Activated naive CD8-positive, alpha-beta T cell treated with anti-CD3 and anti-CD28 coated beads, Interleukin-2, amount 10 ng/mL, durations not matched to agents 7 days and 5 days (primary cell): Measurements from ENCODE around the gene PDX1. TPM values are rescaled to one million over a fixed set of nuclear protein-coding genes. Genes with fewer than 3 reads are reported as not detected.
A peak's percentile ranks its signal among the peaks of the same experiment; 100 is the strongest.

Source experiments
- ATAC-seq: fragments of 150-1000 bp; cut with Tn5 transposase; one replicate; pipeline ENCODE4 v1.10.0; 2021; ENCODE audit warnings: low read depth, moderate library complexity
- POLR2A ChIA-PET: fragments of 350-600 bp; sonication (Branson Sonifier 250); formaldehyde crosslinking; loops from one replicate; lab custom pipeline; 2021; ENCODE audit warnings: antibody characterized with exemption; lab: Charles Lee
- DNase-seq: peaks from one replicate; pipeline ENCODE4 v3.0.0; 2021
- H3K27ac Mint-ChIP-seq: one replicate; pipeline ENCODE4 v1.8.0; 2022; ENCODE audit warnings: mild to moderate bottlenecking, mixed read lengths
- H3K27me3 Mint-ChIP-seq: one replicate; pipeline ENCODE4 v1.8.0; 2022; ENCODE audit warnings: mild to moderate bottlenecking, moderate library complexity, mixed read lengths
- H3K36me3 Mint-ChIP-seq: one replicate; pipeline ENCODE4 v1.8.0; 2021; ENCODE audit warnings: mild to moderate bottlenecking, mixed read lengths
- H3K4me1 Mint-ChIP-seq: one replicate; pipeline ENCODE4 v1.8.0; 2021; ENCODE audit warnings: mixed read lengths
- H3K4me3 Mint-ChIP-seq: one replicate; pipeline ENCODE4 v1.8.0; 2022; ENCODE audit warnings: mild to moderate bottlenecking, moderate library complexity, mixed read lengths
- H3K9me3 Mint-ChIP-seq: one replicate; pipeline ENCODE4 v1.8.0; 2021; ENCODE audit warnings: mixed read lengths
- total RNA-seq, 2 experiments: library from RNA; stranded (reverse); gene quantifications; one replicate each; pipeline ENCODE4 v1.2.3, GENCODE V29; 2021

Gene PDX1
- total RNA-seq, 2 experiments from 2014 or later, result not detected

DNA sequence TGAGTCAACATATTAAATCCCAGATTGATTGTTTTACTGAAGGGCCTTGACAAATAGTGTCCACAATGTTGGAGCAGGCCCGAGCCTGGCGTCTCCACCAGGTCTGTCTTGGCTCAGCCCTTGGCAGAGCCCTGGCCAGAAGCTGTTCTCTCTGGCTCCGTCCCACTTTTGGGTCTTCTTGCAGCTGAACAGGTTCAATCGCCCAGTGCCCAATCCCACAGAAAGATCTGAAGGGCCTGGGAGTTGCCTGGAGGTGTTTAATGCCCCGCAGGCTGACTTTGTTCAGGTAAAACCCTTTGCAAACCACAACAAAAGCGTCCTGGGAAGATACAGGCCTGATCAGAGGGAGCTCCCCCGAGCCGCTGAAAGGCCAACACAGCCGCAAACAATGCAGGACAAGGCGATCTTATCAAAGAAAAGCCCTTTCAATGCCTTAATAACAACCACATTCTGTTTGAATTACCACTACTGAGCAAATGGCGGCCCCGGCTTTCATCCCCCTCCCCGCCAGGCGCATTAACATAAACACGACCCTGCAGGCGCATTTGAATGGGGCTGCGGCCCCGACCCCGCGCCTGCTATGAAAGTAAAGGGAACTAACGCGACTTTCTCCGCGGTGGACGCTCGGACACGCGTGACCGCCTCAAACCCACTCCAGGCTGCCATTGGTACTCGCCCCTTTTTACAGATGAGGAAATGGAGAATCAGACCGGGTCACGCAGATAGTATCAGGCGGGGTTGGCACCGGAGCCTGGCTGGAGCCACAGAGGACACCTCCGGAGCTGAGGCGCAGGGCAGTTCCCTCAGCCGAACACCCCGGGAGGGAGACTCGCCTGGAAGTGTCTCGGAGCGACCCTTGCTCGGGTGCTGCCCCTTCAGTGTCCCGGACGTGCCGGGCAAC, 46.2 kb downstream of the PDX1 start:
- ATAC-seq (no peak), DNase-seq (no peak)
- no peak overlapping the region for H3K4me3 Mint-ChIP-seq
- H3K36me3 Mint-ChIP-seq, result no peaks in the 10 kb centered on the region
- no peak overlapping the region for H3K27ac Mint-ChIP-seq
- H3K27me3 Mint-ChIP-seq, result peaks cover 90% of the 10 kb centered on the region
- H3K4me1 Mint-ChIP-seq, result peaks cover 6% of the 10 kb centered on the region
- no peaks in the 10 kb centered on the region for H3K9me3 Mint-ChIP-seq
- POLR2A ChIA-PET, result no interaction called here

- Mint-ChIP-seq H3K4me3 (no peak overlapping the region), H3K27ac (no peak overlapping the region), H3K4me1 (peaks cover 6% of the 10 kb centered on the region), H3K27me3 (peaks cover 90% of the 10 kb centered on the region), H3K36me3 (no peaks in the 10 kb centered on the region), H3K9me3 (no peaks in the 10 kb centered on the region)
- DNase-seq (no peak), ATAC-seq (no peak)
- POLR2A ChIA-PET, result no interaction called here
Observed at GRCh38 chr13:27966641-27967202, 46.9 kb downstream of the PDX1 start.

GRCh38 chr13:27967203-27967735, 47.5 kb downstream of the PDX1 start:
- Mint-ChIP-seq H3K27ac (peak overlapping the region; percentile 9), H3K4me1 (peaks cover 6% of the 10 kb centered on the region), H3K27me3 (peaks cover 89% of the 10 kb centered on the region), H3K4me3 (no peak overlapping the region), H3K36me3 (no peaks in the 10 kb centered on the region), H3K9me3 (no peaks in the 10 kb centered on the region)
- no peak for DNase-seq
- ATAC-seq, result no peak
- POLR2A ChIA-PET, result no interaction called here

GRCh38 chr13:27967736-27968315, 48.0 kb downstream of the PDX1 start:
- Mint-ChIP-seq H3K4me3 (no peak overlapping the region), H3K9me3 (no peaks in the 10 kb centered on the region), H3K27ac (peak overlapping the region; percentile 9), H3K4me1 (peaks cover 6% of the 10 kb centered on the region), H3K27me3 (peaks cover 90% of the 10 kb centered on the region), H3K36me3 (no peaks in the 10 kb centered on the region)
- no peak for ATAC-seq
- POLR2A ChIA-PET, result no interaction called here
- no peak for DNase-seq

DNA sequence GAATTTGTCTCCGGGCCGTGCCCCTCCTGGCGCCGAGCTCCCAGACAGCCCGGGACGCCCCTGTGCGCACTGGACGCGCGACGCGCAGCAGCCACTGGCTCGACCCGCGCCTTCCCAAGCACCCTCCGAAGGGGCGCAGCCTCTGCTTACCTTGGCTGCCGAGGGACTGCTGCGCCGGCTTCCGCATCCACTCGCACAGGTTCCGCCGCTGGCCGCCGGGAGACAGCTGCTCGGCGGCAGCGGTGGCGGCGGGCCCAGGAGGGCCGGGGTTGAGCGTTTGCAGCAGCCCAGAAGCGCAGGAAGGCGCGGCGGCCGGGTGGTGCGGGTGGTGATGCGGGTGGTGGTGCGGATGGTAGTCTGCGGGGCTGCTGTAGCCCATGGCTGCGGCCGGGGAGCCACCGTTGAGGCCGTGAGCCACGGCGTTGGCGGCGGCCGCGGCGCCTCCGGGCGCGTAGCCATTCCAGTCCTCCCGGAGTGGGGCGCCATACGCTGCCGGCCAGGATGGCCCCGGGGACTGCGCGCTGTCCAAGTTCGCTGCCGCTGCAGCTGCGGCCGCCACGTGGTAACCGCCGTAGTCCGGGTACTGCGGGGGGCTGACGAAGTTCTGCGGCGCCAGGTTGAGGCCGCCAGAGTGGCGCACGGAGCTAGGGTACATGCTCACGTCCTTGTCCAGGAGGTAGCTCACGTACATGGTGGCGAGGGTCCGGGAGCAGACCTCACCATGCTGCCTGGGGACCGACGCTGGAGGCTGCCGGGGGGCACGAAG, 48.7 kb downstream of the PDX1 start:
- no peak overlapping the region for H3K27ac Mint-ChIP-seq
- H3K27me3 Mint-ChIP-seq, result peaks cover 90% of the 10 kb centered on the region
- DNase-seq (no peak), ATAC-seq (no peak)
- no peak overlapping the region for H3K4me3 Mint-ChIP-seq
- POLR2A ChIA-PET, result no interaction called here
- peaks cover 6% of the 10 kb centered on the region for H3K4me1 Mint-ChIP-seq
- no peaks in the 10 kb centered on the region for H3K36me3 Mint-ChIP-seq
- H3K9me3 Mint-ChIP-seq, result no peaks in the 10 kb centered on the region

- Mint-ChIP-seq H3K4me3 (peak within 1 kb of the TSS; percentile 36), H3K9me3 (no peaks in the 10 kb centered on the region), H3K36me3 (no peaks in the 10 kb centered on the region), H3K4me1 (peaks cover 5% of the 10 kb centered on the region), H3K27me3 (peaks cover 90% of the 10 kb centered on the region), H3K27ac (peak within 1 kb of the TSS; percentile 54)
- POLR2A ChIA-PET, result no interaction called here
- ATAC-seq (no peak), DNase-seq (no peak)
Observed at GRCh38 chr13:27969082-27969865, 49.5 kb downstream of the PDX1 start, which contains the start of gene CDX2. TSS of gene CDX2 (minus strand) at chr13:27969315. CDS start at chr13:27969006, 309 bp downstream.

GRCh38 chr13:27969866-27970229, 50.0 kb downstream of the PDX1 start:
- Mint-ChIP-seq H3K36me3 (no peaks in the 10 kb centered on the region), H3K27me3 (peaks cover 90% of the 10 kb centered on the region), H3K9me3 (no peaks in the 10 kb centered on the region), H3K4me1 (peaks cover 5% of the 10 kb centered on the region), H3K4me3 (no peak overlapping the region), H3K27ac (peak overlapping the region; percentile 54)
- DNase-seq (no peak), ATAC-seq (no peak)
- POLR2A ChIA-PET, result no interaction called here

GRCh38 chr13:27970382-27971235, 50.8 kb downstream of the PDX1 start:
- no peak overlapping the region for H3K4me3 Mint-ChIP-seq
- H3K36me3 Mint-ChIP-seq, result no peaks in the 10 kb centered on the region
- no peaks in the 10 kb centered on the region for H3K9me3 Mint-ChIP-seq
- H3K4me1 Mint-ChIP-seq, result peaks cover 8% of the 10 kb centered on the region
- peaks cover 90% of the 10 kb centered on the region for H3K27me3 Mint-ChIP-seq
- ATAC-seq, result no peak
- no peak for DNase-seq
- H3K27ac Mint-ChIP-seq, result no peak overlapping the region
- POLR2A ChIA-PET, result no interaction called here

DNA sequence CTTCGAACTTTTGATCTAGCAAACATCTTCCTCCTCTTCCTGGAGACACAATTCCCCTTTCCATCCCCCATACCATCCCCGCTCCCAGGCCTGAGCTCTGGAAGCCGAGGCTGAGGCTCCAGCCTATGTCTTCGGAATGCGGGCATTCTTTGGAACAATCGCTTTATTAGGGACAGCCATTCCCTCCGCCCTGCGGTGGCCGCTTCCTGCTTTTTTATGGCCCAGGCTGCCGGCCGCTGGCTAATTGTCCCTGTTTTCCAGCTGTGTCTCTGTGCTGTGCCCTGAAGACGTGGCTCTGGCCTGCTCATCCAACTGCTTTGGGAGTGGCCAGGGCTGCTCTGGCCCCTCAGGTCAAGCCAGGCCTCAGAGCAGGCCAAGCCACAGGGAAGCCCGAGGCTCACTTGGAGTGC, 51.4 kb downstream of the PDX1 start:
- no peak overlapping the region for H3K4me3 Mint-ChIP-seq
- H3K27me3 Mint-ChIP-seq, result peaks cover 90% of the 10 kb centered on the region

DNA sequence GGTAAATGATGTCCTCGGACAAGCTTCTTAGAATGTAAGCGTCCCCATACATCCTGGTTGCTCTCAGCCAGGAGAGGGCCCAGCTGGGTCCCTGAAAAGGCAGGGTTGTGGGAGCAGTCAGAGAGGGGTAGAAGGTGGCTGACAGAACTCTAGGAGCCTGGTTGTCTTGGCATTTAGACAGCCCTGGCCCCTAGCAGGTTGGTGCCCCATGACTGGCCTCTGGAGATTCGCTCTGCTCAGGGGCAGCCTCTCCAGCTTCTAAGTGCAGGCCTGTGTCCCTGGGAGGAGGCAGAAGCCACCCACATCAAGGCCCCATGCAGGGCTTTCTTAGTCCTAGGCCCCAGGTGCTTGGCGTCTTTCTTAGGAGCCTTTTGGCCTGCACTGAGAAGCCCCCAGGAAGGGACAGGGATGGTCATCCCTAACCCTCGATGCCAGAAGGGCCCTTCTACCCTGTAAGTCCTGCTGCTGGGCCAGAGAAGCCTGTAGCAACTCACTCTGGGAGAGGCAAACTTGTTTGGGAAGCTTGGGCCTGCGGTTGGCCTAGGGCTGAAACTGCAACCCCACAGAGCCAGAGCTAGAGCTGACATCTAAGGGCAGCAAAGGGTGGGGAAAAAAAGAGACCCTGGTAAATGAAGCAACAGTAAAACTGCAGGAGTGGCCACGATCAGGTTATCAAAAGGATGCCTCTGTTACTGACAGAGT, 52.1 kb downstream of the PDX1 start:
- Mint-ChIP-seq H3K4me1 (peaks cover 10% of the 10 kb centered on the region), H3K9me3 (no peaks in the 10 kb centered on the region), H3K27me3 (peaks cover 92% of the 10 kb centered on the region), H3K27ac (no peak overlapping the region), H3K4me3 (no peak overlapping the region), H3K36me3 (no peaks in the 10 kb centered on the region)
- DNase-seq, result no peak
- no peak for ATAC-seq
- POLR2A ChIA-PET, result interaction anchor here (0.6 kb wide), 1 partner anchor 386 kb away, joined by 3 read pairs; no protein-coding TSS in a partner anchor

More for the DNA sequence above, 51.4 kb downstream of the PDX1 start:
- POLR2A ChIA-PET, result interaction anchor here (0.6 kb wide), 1 partner anchor 386 kb away, joined by 3 read pairs; no protein-coding TSS in a partner anchor
- H3K4me1 Mint-ChIP-seq, result peaks cover 10% of the 10 kb centered on the region
- DNase-seq (no peak), ATAC-seq (no peak)
- no peaks in the 10 kb centered on the region for H3K9me3 Mint-ChIP-seq
- no peaks in the 10 kb centered on the region for H3K36me3 Mint-ChIP-seq
- no peak overlapping the region for H3K27ac Mint-ChIP-seq

DNA sequence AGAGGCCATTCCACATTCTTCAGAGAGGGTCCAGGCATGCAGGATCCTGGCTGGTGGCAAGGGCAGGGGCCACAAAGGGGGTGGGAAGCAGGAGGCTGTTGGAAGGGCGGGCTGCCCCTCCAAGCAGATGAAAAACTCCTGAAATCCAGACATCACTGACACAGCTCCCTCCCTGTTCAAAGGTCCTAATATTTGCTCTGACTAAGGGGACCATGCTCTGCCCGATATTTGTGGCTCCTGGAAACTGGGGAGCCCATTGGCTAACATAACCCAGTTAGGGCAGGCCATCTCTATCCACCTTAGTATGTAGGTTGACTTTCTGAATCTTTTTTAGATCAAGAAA, 52.6 kb downstream of the PDX1 start:
- H3K4me1 Mint-ChIP-seq, result peaks cover 9% of the 10 kb centered on the region
- POLR2A ChIA-PET, result no interaction called here
- no peaks in the 10 kb centered on the region for H3K36me3 Mint-ChIP-seq
- H3K9me3 Mint-ChIP-seq, result no peaks in the 10 kb centered on the region
- peaks cover 92% of the 10 kb centered on the region for H3K27me3 Mint-ChIP-seq
- DNase-seq (no peak), ATAC-seq (no peak)
- H3K4me3 Mint-ChIP-seq, result no peak overlapping the region
- no peak overlapping the region for H3K27ac Mint-ChIP-seq
